GM23338 (cell line): ENCODE results near the gene KCNT2. TPM values are rescaled to one million over a fixed set of nuclear protein-coding genes. Genes with fewer than 3 reads are reported as not detected.

Experiments used
- ATAC-seq: fragments of 200-7000 bp; cut with Tn5 transposase; 3 replicates; pipeline ENCODE4 v1.9.1; 2020
- DNase-seq: peaks from one replicate; pipeline ENCODE4 v3.0.0-alpha.2; 2015; ENCODE audit warnings: low spot score
- H2AFZ ChIP-seq: fragments of 200-600 bp; sonication (generic); 2 replicates; pipeline ENCODE4 v1.8.0; 2016; ENCODE audit warnings: antibody characterized with exemption, mild to moderate bottlenecking, moderate library complexity
- H3F3A ChIP-seq: fragments of 200-600 bp; sonication (generic); replicated peaks from 2 replicates; pipeline ENCODE4 v1.8.0; 2017; ENCODE audit warnings: antibody characterized with exemption, mixed run types, low read depth
- H3K27ac ChIP-seq: fragments of 200-600 bp; sonication (generic); 2 replicates; pipeline ENCODE4 v1.6.1; 2016; ENCODE audit warnings: low read depth
- H3K27me3 ChIP-seq: fragments of 200-600 bp; sonication (generic); 2 replicates; pipeline ENCODE4 v1.8.0; 2016; ENCODE audit warnings: mild to moderate bottlenecking, mixed run types, moderate library complexity; ENCODE audit not compliant: insufficient read depth
- H3K36me3 ChIP-seq: fragments of 200-600 bp; sonication (generic); 2 replicates; pipeline ENCODE4 v1.8.0; 2016; ENCODE audit warnings: mild to moderate bottlenecking; ENCODE audit not compliant: insufficient read depth
- H3K4me1 ChIP-seq: fragments of 200-600 bp; sonication (generic); 2 replicates; pipeline ENCODE4 v1.8.0; 2016; ENCODE audit warnings: mild to moderate bottlenecking, moderate library complexity; ENCODE audit not compliant: insufficient read depth
- H3K4me2 ChIP-seq: fragments of 200-600 bp; sonication (generic); 2 replicates; pipeline ENCODE4 v1.7.1; 2017; ENCODE audit warnings: mixed run types
- H3K4me3 ChIP-seq: fragments of 200-600 bp; sonication (generic); 2 replicates; pipeline ENCODE4 v1.6.1; 2016; ENCODE audit warnings: mixed run types
- H3K79me2 ChIP-seq: fragments of 200-600 bp; sonication (generic); replicated peaks from 2 replicates; pipeline ENCODE4 v1.8.0; 2017; ENCODE audit warnings: mild to moderate bottlenecking; ENCODE audit not compliant: insufficient read depth
- H3K9me2 ChIP-seq: fragments of 200-600 bp; sonication (generic); 2 replicates; pipeline ENCODE4 v1.8.0; 2017; ENCODE audit not compliant: insufficient read depth
- H4K20me1 ChIP-seq: fragments of 200-600 bp; sonication (generic); replicated peaks from 2 replicates; pipeline ENCODE4 v1.8.0; 2017; ENCODE audit warnings: mild to moderate bottlenecking; ENCODE audit not compliant: insufficient read depth
- H3K27ac Mint-ChIP-seq: 2 replicates; pipeline ENCODE4 v1.8.0; 2020; ENCODE audit warnings: inconsistent platforms, mild to moderate bottlenecking, moderate library complexity, mixed read lengths
- H3K27me3 Mint-ChIP-seq: 3 replicates; pipeline ENCODE4 v1.8.0; 2022; ENCODE audit warnings: low read depth, mild to moderate bottlenecking, moderate library complexity, mixed read lengths, inconsistent platforms; ENCODE audit not compliant: insufficient read depth, poor library complexity
- H3K36me3 Mint-ChIP-seq: 3 replicates; pipeline ENCODE4 v1.8.0; 2021; ENCODE audit warnings: low read depth, mild to moderate bottlenecking, inconsistent platforms, moderate library complexity, mixed read lengths
- H3K4me1 Mint-ChIP-seq: 3 replicates; pipeline ENCODE4 v1.8.0; 2020; ENCODE audit warnings: mild to moderate bottlenecking, inconsistent platforms, mixed read lengths
- H3K4me3 Mint-ChIP-seq: 3 replicates; pipeline ENCODE4 v1.8.0; 2021; ENCODE audit warnings: moderate library complexity, mild to moderate bottlenecking, inconsistent platforms, mixed read lengths
- H3K9me3 Mint-ChIP-seq: 3 replicates; pipeline ENCODE4 v1.8.0; 2020; ENCODE audit warnings: moderate library complexity, mild to moderate bottlenecking, inconsistent platforms, mixed read lengths
- CREB1 ChIP-seq: fragments of 250-450 bp; sonication (Bioruptor Pico); IDR thresholded peaks from 2 replicates; pipeline ENCODE4 v1.5.0; 2020; ENCODE audit warnings: low read depth, mild to moderate bottlenecking, moderate library complexity
- JUNB ChIP-seq: IDR thresholded peaks from one replicate; pipeline ENCODE4 v1.6.1; 2016; ENCODE audit warnings: antibody characterized with exemption; ENCODE audit not compliant: unreplicated experiment
- POLR2AphosphoS5 ChIP-seq: IDR thresholded peaks from 2 replicates; pipeline ENCODE4 v1.6.1; 2016; ENCODE audit warnings: antibody characterized with exemption, low read depth
- STAT1 ChIP-seq: IDR thresholded peaks from one replicate; pipeline ENCODE4 v1.6.1; 2016; ENCODE audit warnings: antibody characterized with exemption; ENCODE audit not compliant: unreplicated experiment
- ZNF114 ChIP-seq: fragments of 250-450 bp; sonication (Bioruptor Pico); IDR thresholded peaks from 2 replicates; pipeline ENCODE4 v1.5.0; 2020; ENCODE audit warnings: mild to moderate bottlenecking, moderate library complexity
- ZNF331 ChIP-seq: fragments of 250-450 bp; sonication (Bioruptor Pico); IDR thresholded peaks from 2 replicates; pipeline ENCODE4 v1.5.0; 2020; ENCODE audit warnings: low read depth, mild to moderate bottlenecking, moderate library complexity
- polyA plus RNA-seq: library from polyadenylated mRNA; unstranded; fragments of >200 nt; fragmentation: Nextera tagmentation; extraction: Ambion mirVana; gene quantifications from 2 replicates; pipeline ENCODE4 v1.2.1, GENCODE V29; 2016
- total RNA-seq: library from RNA; depleted of rRNA; stranded (reverse); fragments of >200 nt; shearing (Covaris generic); gene quantifications from 2 replicates; pipeline ENCODE4 v1.2.3, GENCODE V29; 2014
- TF ChIP-seq, protein P1 (sequence below): fragments of 250-450 bp; sonication (Bioruptor Pico); IDR thresholded peaks from 2 replicates; pipeline ENCODE4 v1.5.0; 2020; ENCODE audit warnings: mild to moderate bottlenecking, moderate library complexity
- TF ChIP-seq, protein P2 (sequence below): IDR thresholded peaks from 2 replicates; pipeline ENCODE4 v1.6.1; 2016; ENCODE audit warnings: antibody characterized with exemption
- TF ChIP-seq, protein P3 (sequence below), 2 experiments: fragments of 200-600 bp in 1 of 2; sonication (generic) in 1 of 2; conservative IDR thresholded peaks; 2 replicates each; pipeline versions ENCODE4 v1.5.1 to v1.6.1; 2016 to 2017; ENCODE audit warnings: antibody characterized with exemption in 2 of 2, low read depth in 2 of 2, mild to moderate bottlenecking in 2 of 2, moderate library complexity in 1 of 2

KCNT2 gene
- total and polyA plus RNA-seq, 2 experiments from 2014 or later: 5.4 to 13.4 TPM

DNA sequence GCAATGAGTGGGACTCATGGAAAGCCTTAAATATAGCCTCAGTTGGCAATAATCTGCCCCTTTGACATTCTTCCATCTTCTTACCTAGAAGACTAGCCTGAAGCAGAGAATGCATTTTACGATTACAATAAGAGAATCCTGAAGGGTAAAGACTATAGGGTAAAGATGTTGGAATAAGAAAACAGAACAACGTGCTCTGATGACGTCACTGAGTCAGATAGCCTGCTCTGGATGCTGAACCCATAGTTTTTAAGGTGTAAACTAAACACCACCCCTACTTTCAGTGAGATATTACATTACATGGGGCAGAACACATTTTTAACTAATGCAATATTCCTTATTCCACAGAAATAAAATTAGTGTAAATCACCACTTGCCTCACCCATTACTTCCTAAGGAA is 240.4 kb downstream of the KCNT2 start:
- no peaks in the 10 kb centered on the region; the same call in 2 of the 3 replicates for H3K9me3 Mint-ChIP-seq
- no peak overlapping the region for H3K27ac ChIP-seq

More for the DNA sequence above, 240.4 kb downstream of the KCNT2 start:
- peaks cover 16% of the 10 kb centered on the region; the same call in 2 of the 3 replicates for H3K36me3 Mint-ChIP-seq
- no peaks in the 10 kb centered on the region for H3K27me3 ChIP-seq
- H3K27ac Mint-ChIP-seq: no peak overlapping the region
- no peaks in the 10 kb centered on the region for H3K9me2 ChIP-seq
- H4K20me1 ChIP-seq: no peaks in the 10 kb centered on the region
- no peak overlapping the region for H3K4me3 Mint-ChIP-seq
- TF ChIP-seq POLR2AphosphoS5 (no peak), ZNF331 (CRISPR knock-in tag) (no peak), ZNF114 (CRISPR knock-in tag) (no peak), CREB1 (no peak), STAT1 (no peak), JUNB (no peak)
- TF ChIP-seq, protein P1, sequence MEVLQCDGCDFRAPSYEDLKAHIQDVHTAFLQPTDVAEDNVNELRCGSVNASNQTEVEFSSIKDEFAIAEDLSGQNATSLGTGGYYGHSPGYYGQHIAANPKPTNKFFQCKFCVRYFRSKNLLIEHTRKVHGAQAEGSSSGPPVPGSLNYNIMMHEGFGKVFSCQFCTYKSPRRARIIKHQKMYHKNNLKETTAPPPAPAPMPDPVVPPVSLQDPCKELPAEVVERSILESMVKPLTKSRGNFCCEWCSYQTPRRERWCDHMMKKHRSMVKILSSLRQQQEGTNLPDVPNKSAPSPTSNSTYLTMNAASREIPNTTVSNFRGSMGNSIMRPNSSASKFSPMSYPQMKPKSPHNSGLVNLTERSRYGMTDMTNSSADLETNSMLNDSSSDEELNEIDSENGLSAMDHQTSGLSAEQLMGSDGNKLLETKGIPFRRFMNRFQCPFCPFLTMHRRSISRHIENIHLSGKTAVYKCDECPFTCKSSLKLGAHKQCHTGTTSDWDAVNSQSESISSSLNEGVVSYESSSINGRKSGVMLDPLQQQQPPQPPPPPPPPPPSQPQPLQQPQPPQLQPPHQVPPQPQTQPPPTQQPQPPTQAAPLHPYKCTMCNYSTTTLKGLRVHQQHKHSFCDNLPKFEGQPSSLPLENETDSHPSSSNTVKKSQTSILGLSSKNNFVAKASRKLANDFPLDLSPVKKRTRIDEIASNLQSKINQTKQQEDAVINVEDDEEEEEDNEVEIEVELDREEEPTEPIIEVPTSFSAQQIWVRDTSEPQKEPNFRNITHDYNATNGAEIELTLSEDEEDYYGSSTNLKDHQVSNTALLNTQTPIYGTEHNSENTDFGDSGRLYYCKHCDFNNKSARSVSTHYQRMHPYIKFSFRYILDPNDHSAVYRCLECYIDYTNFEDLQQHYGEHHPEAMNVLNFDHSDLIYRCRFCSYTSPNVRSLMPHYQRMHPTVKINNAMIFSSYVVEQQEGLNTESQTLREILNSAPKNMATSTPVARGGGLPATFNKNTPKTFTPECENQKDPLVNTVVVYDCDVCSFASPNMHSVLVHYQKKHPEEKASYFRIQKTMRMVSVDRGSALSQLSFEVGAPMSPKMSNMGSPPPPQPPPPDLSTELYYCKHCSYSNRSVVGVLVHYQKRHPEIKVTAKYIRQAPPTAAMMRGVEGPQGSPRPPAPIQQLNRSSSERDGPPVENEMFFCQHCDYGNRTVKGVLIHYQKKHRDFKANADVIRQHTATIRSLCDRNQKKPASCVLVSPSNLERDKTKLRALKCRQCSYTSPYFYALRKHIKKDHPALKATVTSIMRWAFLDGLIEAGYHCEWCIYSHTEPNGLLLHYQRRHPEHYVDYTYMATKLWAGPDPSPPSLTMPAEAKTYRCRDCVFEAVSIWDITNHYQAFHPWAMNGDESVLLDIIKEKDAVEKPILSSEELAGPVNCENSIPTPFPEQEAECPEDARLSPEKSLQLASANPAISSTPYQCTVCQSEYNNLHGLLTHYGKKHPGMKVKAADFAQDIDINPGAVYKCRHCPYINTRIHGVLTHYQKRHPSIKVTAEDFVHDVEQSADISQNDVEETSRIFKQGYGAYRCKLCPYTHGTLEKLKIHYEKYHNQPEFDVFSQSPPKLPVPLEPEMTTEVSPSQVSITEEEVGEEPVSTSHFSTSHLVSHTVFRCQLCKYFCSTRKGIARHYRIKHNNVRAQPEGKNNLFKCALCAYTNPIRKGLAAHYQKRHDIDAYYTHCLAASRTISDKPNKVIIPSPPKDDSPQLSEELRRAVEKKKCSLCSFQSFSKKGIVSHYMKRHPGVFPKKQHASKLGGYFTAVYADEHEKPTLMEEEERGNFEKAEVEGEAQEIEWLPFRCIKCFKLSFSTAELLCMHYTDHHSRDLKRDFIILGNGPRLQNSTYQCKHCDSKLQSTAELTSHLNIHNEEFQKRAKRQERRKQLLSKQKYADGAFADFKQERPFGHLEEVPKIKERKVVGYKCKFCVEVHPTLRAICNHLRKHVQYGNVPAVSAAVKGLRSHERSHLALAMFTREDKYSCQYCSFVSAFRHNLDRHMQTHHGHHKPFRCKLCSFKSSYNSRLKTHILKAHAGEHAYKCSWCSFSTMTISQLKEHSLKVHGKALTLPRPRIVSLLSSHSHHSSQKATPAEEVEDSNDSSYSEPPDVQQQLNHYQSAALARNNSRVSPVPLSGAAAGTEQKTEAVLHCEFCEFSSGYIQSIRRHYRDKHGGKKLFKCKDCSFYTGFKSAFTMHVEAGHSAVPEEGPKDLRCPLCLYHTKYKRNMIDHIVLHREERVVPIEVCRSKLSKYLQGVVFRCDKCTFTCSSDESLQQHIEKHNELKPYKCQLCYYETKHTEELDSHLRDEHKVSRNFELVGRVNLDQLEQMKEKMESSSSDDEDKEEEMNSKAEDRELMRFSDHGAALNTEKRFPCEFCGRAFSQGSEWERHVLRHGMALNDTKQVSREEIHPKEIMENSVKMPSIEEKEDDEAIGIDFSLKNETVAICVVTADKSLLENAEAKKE (CRISPR knock-in tag): no peak
- TF ChIP-seq, protein P2, sequence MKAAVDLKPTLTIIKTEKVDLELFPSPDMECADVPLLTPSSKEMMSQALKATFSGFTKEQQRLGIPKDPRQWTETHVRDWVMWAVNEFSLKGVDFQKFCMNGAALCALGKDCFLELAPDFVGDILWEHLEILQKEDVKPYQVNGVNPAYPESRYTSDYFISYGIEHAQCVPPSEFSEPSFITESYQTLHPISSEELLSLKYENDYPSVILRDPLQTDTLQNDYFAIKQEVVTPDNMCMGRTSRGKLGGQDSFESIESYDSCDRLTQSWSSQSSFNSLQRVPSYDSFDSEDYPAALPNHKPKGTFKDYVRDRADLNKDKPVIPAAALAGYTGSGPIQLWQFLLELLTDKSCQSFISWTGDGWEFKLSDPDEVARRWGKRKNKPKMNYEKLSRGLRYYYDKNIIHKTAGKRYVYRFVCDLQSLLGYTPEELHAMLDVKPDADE: no peak
- TF ChIP-seq, protein P3, sequence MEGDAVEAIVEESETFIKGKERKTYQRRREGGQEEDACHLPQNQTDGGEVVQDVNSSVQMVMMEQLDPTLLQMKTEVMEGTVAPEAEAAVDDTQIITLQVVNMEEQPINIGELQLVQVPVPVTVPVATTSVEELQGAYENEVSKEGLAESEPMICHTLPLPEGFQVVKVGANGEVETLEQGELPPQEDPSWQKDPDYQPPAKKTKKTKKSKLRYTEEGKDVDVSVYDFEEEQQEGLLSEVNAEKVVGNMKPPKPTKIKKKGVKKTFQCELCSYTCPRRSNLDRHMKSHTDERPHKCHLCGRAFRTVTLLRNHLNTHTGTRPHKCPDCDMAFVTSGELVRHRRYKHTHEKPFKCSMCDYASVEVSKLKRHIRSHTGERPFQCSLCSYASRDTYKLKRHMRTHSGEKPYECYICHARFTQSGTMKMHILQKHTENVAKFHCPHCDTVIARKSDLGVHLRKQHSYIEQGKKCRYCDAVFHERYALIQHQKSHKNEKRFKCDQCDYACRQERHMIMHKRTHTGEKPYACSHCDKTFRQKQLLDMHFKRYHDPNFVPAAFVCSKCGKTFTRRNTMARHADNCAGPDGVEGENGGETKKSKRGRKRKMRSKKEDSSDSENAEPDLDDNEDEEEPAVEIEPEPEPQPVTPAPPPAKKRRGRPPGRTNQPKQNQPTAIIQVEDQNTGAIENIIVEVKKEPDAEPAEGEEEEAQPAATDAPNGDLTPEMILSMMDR (conservative IDR thresholded peaks at IDR 0.05; ENCODE audit: low read depth in 2 of 2): no peak
- ATAC-seq (no peak), DNase-seq (no peak)
- H3K27me3 Mint-ChIP-seq: no peaks in the 10 kb centered on the region
- H3K4me3 ChIP-seq: no peak overlapping the region
- H3K4me2 ChIP-seq: no peak overlapping the region
- no peaks in the 10 kb centered on the region for H3K36me3 ChIP-seq
- H3K4me1 ChIP-seq: peaks cover 20% of the 10 kb centered on the region
- H2AFZ ChIP-seq: no peak overlapping the region
- peaks cover 26% of the 10 kb centered on the region for H3K4me1 Mint-ChIP-seq
- H3F3A ChIP-seq: no peaks in the 10 kb centered on the region
- no peaks in the 10 kb centered on the region for H3K79me2 ChIP-seq
